CD4-positive, alpha-beta T cell treated with Interferon gamma for 1 hour (primary cell): ENCODE results near the gene TTN.
A peak's percentile ranks its signal among the peaks of the same experiment; 100 is the strongest.

Source experiments
- DNase-seq: peaks from one replicate; pipeline ENCODE4 v3.0.0-alpha.2; 2020

Gene TTN

GRCh38 chr2:178641498-178641897 lies 165.7 kb downstream of the TTN start:
- no peak for DNase-seq

DNA sequence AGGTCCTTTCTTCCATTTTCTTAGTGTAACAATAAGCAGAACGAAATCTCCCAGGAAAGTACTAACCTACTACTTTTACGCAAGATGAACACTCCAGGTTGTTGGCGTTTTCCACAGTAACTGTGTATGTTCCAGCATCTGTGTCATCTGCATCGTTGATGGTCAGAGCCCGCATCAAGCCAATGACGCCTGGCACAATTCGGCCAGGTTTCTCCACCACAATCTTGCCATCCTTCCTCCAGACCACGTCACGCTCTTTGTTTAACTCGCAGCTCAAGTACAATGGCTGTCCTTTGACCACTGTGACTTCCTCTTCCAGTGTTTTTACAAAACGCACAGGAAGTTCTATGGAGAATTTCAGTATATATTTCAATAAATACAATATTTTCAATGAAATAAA lies 171.3 kb downstream of the TTN start:
- no peak for DNase-seq

- no peak for DNase-seq
These were observed 174.5 kb downstream of the TTN start for GRCh38 chr2:178632729-178633128.

- no peak for DNase-seq
These were observed 176.6 kb downstream of the TTN start for GRCh38 chr2:178630581-178630980.

GRCh38 chr2:178629463-178629862 lies 177.8 kb downstream of the TTN start:
- DNase-seq = no peak

GRCh38 chr2:178628605-178629004 lies 178.6 kb downstream of the TTN start:
- DNase-seq = no peak

DNA sequence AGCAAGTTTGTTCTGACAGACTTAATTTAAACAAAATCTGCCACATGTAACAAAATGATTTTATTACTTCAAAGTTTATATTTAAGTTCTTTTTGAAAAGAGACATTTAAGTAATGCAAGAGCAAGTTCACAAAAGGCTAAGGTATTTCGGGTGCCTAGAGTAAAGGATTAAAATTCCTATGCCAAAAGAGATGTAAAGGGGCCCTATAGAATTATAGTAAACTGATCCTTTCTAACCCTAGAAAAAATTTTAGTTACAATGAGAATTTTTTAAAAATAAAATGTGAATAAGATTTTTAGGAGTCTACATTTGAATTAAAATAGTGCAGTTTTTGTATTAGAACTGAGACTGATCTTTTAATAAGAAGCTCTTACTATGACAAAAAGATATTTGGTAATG lies 179.8 kb downstream of the TTN start:
- no peak for DNase-seq

- no peak for DNase-seq
These were observed 191.3 kb downstream of the TTN start for GRCh38 chr2:178615969-178616368.

- DNase-seq = no peak
These were observed 204.3 kb downstream of the TTN start for GRCh38 chr2:178602901-178603300.

DNA sequence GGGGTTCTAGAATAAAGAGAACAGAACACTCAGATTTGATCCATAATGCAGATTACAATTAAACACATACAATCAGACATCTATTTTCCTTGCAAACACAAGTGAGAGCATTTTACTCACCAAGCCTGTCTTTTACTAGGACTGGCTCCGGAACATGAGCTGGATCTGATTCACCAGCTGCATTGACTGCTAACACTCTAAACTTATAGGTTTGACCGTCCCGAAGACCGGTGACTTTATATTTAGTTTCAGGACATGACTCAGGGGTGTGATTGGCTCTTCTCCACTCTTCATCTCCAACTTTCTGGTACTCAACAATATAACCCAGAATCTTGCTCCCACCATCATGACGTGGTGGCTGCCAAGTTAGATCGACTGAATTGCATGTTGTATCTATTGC lies 214.6 kb downstream of the TTN start:
- DNase-seq = no peak

DNA sequence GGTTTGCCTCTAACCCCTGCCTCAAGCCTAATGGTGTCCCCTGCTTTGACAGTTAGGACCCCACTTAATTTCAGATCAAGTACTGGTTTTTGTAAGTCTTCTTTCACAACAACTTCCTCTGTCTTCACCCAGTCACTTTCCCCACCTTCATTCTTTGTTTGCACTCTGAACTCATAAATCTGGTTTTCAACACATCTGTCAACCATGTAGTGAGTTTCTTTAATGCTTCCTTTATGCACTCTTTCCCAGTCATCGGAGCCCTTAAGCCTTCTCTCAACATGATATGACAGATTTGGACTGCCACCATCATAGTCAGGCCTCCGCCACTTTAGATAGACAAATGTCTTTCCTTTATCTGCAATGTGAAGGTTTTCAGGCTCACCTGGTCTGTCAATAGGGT lies 217.9 kb downstream of the TTN start:
- no peak for DNase-seq

DNA sequence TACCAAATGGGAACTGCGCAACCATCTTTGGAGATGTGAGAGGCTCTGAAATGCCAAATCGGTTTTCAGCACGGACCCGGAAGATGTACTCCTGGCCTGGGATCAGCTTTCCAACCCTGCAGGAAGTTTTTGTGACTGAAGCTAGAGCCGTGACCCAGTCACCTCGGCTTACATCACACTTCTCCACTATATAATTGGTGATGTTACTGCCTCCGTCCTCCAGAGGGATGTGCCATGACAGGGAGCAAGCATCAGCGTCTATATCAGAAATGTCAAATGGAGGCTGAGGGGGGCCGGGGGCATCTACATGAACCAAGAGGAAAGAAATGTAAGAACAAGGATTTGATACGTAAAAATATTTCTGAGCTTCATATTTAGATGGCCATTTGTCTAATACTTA lies 222.6 kb downstream of the TTN start:
- no peak for DNase-seq

DNA sequence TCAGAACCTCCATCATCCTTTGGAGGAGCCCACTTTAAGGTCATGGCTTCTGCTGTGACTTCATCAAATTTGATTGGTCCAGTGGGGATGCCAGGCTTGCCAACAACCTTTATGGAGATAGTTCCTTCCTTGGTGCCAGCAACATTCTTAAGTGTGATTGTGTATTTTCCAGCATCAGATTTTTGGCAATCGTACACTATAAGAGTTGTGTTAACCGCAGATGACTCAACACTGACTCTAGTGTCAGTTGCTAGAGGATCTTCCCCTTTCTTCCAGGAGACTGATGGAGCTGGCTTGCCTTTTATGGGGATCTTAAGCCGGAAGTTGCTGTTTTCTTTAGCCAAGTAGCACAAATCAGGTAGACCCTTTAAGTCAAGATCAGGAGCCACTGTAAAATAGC lies 228.2 kb downstream of the TTN start:
- DNase-seq = no peak

- no peak for DNase-seq
These were observed 232.4 kb downstream of the TTN start for GRCh38 chr2:178574789-178575188.

DNA sequence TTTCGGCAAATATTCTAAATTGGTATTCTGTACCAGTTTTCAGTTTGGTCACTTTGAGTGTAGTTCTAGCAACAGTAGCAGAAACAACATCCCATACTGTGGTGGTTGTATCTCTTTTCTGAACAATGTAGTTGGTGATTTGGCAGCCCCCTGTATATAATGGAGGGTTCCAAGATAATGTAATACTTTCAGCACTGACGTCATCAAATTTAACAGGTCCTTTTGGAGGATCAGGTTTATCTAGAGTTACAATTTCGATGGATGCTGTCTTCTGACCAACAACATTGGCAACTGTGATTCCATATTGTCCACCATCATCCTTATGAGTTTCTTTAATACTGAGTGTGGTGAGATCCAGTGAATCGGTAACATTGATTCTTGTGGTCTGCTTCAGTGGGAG lies 239.0 kb downstream of the TTN start:
- DNase-seq = no peak

DNA sequence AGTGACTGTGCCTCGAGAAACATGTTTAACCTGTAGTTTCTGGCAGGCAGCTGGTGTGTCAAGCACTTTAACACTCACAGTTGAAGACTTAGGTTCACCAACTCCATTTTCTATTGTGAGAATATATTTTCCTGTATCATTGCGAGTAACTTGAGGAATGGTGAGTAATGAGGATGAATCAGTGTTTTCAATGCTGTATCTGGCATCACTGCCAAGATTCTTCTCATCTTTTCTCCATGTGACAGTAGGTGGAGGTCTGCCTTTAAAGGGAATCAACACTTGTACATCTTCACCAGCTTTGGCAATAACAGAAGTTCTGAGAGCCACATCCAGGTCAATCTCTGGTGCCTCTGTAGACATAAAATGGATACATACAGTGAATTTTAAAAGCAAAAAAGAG lies 254.2 kb downstream of the TTN start:
- DNase-seq = no peak

GRCh38 chr2:178550352-178550751 lies 256.9 kb downstream of the TTN start:
- DNase-seq = no peak

- no peak for DNase-seq
These were observed 264.7 kb downstream of the TTN start for GRCh38 chr2:178542569-178542968.

DNA sequence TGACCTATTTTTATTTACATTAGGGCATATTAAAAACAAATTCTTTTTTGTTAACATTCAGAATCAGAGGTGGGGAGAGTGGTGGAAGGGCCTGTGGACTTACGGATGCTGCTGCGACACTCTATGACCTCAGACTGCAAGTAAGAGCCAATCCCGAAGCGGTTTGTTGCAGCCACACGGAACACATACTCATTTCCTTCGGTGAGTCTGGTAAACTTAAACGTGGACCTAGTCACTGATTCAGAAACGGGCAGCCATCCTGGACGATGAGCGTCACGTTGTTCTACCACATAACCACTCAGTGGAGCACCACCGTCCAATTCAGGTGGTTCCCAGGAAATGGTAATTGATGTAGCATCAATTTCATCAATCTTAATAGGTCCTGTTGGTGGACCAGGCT lies 265.1 kb downstream of the TTN start:
- DNase-seq = no peak

- DNase-seq = no peak
These were observed 271.2 kb downstream of the TTN start for GRCh38 chr2:178536037-178536436.

- no peak for DNase-seq
These were observed 276.1 kb downstream of the TTN start for GRCh38 chr2:178531168-178531567.

DNA sequence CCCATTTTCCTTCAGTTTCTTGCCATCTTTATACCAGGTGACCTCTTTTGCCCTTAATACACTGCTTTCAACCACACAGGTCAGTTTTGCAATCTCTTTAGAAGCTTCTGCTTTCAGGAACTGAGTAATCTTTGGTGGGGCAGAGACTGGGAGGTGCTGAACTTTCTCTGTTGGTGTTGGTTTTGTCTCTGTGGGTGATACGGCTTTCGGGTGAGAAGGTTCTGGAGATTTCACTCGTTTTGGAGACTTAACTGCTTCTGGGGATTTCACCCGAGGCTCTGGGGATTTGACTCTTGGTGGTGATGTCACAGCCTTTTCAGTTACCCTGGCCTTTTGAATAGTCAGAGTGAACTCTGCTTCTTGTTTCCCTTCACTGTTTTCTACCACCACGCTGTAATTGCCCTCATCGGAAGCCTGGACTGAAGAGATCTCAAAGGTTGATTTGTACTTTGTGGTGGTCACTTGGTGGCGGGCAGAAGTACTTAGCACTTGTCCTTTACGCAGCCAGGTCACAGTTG lies 276.5 kb downstream of the TTN start:
- DNase-seq = peak; percentile 49

DNA sequence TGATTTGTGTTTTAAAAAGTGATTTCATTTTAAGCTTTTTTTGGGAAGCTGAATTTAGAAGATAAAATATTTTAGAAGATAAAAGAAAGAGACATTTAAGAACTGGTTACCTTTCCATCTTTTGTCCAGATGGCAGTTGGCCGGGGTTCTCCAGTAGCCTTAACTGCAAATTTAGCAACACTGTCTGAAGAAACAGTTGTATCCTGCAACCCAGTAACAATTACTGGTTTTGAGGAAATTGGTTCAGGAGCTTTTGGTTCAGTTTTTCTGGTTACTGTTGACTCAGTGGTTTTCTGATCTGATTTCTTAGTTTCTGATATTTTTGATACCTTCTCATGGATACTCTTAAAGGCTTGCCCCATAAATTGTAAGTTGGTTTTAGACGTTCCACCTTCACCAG lies 277.1 kb downstream of the TTN start:
- DNase-seq = no peak

GRCh38 chr2:178529194-178529593 lies 278.0 kb downstream of the TTN start:
- DNase-seq = no peak

GRCh38 chr2:178528647-178529046 lies 278.6 kb downstream of the TTN start:
- no peak for DNase-seq

DNA sequence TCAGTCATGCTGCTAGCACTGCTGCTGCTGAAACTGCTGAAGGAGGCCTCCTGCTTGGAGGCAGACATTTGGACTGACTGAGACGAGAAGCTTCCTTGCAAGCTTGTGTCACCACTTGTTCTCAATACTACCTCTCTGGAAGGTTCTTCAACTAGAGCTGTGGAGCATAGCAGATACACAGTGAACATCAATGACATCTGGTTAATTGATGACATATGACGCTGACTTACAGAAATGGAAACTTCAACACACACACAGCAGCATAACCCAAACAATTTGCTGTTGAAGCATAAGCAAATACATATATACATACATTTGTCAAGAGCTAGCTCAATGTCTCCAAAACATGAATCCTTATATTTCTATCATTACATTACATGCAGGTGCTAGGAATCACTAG lies 279.6 kb downstream of the TTN start:
- DNase-seq = no peak
